DOHH2 (cell line): ENCODE data around the gene BLM.

ENCODE experiments used
- H3F3A ChIP-seq: fragments of 200-600 bp; sonication (generic), shearing (Covaris generic); 2 replicates; pipeline ENCODE4 v1.6.0; 2016; ENCODE audit warnings: antibody characterized with exemption, mild to moderate bottlenecking; ENCODE audit not compliant: control insufficient read depth, insufficient read depth
- H3K27ac ChIP-seq: fragments of 200-600 bp; sonication (generic); 2 replicates; pipeline ENCODE4 v1.5.1; 2014; ENCODE audit warnings: low read depth, mild to moderate bottlenecking, low read length, moderate library complexity
- H3K27me3 ChIP-seq: fragments of 200-600 bp; sonication (generic); 2 replicates; pipeline ENCODE4 v1.6.1; 2014; ENCODE audit warnings: mild to moderate bottlenecking, low read length, mixed read lengths; ENCODE audit not compliant: control insufficient read depth
- H3K36me3 ChIP-seq: fragments of 200-600 bp; sonication (generic); 2 replicates; pipeline ENCODE4 v1.6.1; 2014; ENCODE audit warnings: mild to moderate bottlenecking, low read length, moderate library complexity, mixed read lengths; ENCODE audit not compliant: control insufficient read depth
- H3K4me1 ChIP-seq: fragments of 200-600 bp; sonication (generic); 2 replicates; pipeline ENCODE4 v1.6.1; 2014; ENCODE audit warnings: mild to moderate bottlenecking, low read length, mixed read lengths; ENCODE audit not compliant: control insufficient read depth
- H3K4me2 ChIP-seq: fragments of 200-600 bp; sonication (generic); 2 replicates; pipeline ENCODE4 v1.6.0; 2014; ENCODE audit warnings: mild to moderate bottlenecking, low read length, moderate library complexity
- H3K4me3 ChIP-seq: fragments of 200-600 bp; sonication (generic); 2 replicates; pipeline ENCODE4 v1.5.1; 2014; ENCODE audit warnings: mild to moderate bottlenecking, low read length, mixed read lengths
- H3K79me2 ChIP-seq: fragments of 200-600 bp; sonication (generic); 2 replicates; pipeline ENCODE4 v1.6.1; 2014; ENCODE audit warnings: mild to moderate bottlenecking, low read length, mixed read lengths; ENCODE audit not compliant: control insufficient read depth
- H3K9me2 ChIP-seq: fragments of 200-600 bp; sonication (generic); replicated peaks from 2 replicates; pipeline ENCODE4 v1.6.1; 2014; ENCODE audit warnings: mild to moderate bottlenecking, low read length, mixed read lengths; ENCODE audit not compliant: control insufficient read depth
- H3K9me3 ChIP-seq: fragments of 200-600 bp; sonication (generic); 2 replicates; pipeline ENCODE4 v1.6.1; 2014; ENCODE audit warnings: antibody characterized with exemption, low read length, mixed read lengths; ENCODE audit not compliant: control insufficient read depth, insufficient read depth
- H4K20me1 ChIP-seq: fragments of 200-600 bp; sonication (generic); 2 replicates; pipeline ENCODE4 v1.6.0; 2014; ENCODE audit warnings: low read depth, mild to moderate bottlenecking, antibody characterized with exemption, low read length, moderate library complexity; ENCODE audit not compliant: control insufficient read depth, insufficient read depth
- EZH2phosphoT487 ChIP-seq: fragments of 200-600 bp; sonication (generic); IDR thresholded peaks from 2 replicates; pipeline ENCODE4 v1.6.1; 2017; ENCODE audit warnings: borderline replicate concordance, mild to moderate bottlenecking, antibody characterized with exemption, low read length, moderate library complexity, mixed read lengths
- TF ChIP-seq, protein P1 (sequence below): fragments of 200-600 bp; sonication (generic); IDR thresholded peaks from one replicate; pipeline ENCODE4 v1.5.1; 2014; ENCODE audit warnings: antibody characterized with exemption, mild to moderate bottlenecking, low read depth, low read length; ENCODE audit not compliant: poor library complexity, severe bottlenecking

BLM gene

DNA sequence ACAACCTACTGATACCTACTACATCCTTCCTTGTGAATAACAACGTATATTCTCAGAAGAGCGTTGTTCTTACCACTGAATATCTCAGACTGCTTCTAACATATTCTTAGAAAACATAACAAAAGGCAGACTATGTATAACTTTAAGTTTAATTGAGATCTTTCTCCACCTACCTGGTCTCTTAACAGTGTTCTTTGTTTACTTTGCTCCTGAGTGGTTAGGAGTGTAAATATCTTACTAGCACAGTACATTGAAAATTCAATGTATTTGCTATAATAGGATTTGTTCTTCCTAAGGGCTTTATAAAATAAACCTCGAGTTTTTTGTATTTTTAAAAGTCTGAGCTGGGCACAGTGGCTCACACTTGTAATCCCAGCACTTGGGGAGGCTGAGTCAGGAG, 7.9 kb upstream of the BLM start:
- Histone ChIP-seq H3K27me3 (no peaks in the 10 kb centered on the region), H3F3A (0 out of 2 replicates have a peak, but pooled peaks cover 2% of the 10 kb centered on the region), H3K36me3 (peaks cover 8% of the 10 kb centered on the region), H3K4me2 (no peak overlapping the region), H4K20me1 (no peaks in the 10 kb centered on the region), H3K27ac (no peak overlapping the region), H3K9me2 (no peaks in the 10 kb centered on the region), H3K4me3 (no peak overlapping the region), H3K9me3 (no peaks in the 10 kb centered on the region), H3K79me2 (no peaks in the 10 kb centered on the region), H3K4me1 (peaks cover 28% of the 10 kb centered on the region)
- no peak for TF ChIP-seq EZH2phosphoT487

- no peak overlapping the region for H3K4me3 ChIP-seq
- H3K9me3 ChIP-seq, result no peaks in the 10 kb centered on the region
- H3K4me1 ChIP-seq, result peaks cover 28% of the 10 kb centered on the region
- H3K36me3 ChIP-seq, result peaks cover 8% of the 10 kb centered on the region
- H4K20me1 ChIP-seq, result no peaks in the 10 kb centered on the region
- no peak overlapping the region for H3K4me2 ChIP-seq
- H3K27ac ChIP-seq, result no peak overlapping the region
- H3K79me2 ChIP-seq, result no peaks in the 10 kb centered on the region
- TF ChIP-seq, protein P1, sequence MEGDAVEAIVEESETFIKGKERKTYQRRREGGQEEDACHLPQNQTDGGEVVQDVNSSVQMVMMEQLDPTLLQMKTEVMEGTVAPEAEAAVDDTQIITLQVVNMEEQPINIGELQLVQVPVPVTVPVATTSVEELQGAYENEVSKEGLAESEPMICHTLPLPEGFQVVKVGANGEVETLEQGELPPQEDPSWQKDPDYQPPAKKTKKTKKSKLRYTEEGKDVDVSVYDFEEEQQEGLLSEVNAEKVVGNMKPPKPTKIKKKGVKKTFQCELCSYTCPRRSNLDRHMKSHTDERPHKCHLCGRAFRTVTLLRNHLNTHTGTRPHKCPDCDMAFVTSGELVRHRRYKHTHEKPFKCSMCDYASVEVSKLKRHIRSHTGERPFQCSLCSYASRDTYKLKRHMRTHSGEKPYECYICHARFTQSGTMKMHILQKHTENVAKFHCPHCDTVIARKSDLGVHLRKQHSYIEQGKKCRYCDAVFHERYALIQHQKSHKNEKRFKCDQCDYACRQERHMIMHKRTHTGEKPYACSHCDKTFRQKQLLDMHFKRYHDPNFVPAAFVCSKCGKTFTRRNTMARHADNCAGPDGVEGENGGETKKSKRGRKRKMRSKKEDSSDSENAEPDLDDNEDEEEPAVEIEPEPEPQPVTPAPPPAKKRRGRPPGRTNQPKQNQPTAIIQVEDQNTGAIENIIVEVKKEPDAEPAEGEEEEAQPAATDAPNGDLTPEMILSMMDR, result no peak
- TF ChIP-seq EZH2phosphoT487, result no peak
- peaks cover 2% of the 10 kb centered on the region; the same call in 1 of the 2 replicates for H3F3A ChIP-seq
- no peaks in the 10 kb centered on the region for H3K27me3 ChIP-seq
- H3K9me2 ChIP-seq, result no peaks in the 10 kb centered on the region
Measured at GRCh38 chr15:90710436-90711027, 6.6 kb upstream of the BLM start.

- Histone ChIP-seq H3K4me3 (peak overlapping the region; percentile 2; the same call in 1 of the 2 replicates), H3K4me1 (peaks cover 35% of the 10 kb centered on the region), H4K20me1 (no peaks in the 10 kb centered on the region), H3F3A (peaks cover 2% of the 10 kb centered on the region; the same call in 1 of the 2 replicates), H3K27me3 (no peaks in the 10 kb centered on the region), H3K9me3 (no peaks in the 10 kb centered on the region), H3K36me3 (peaks cover 8% of the 10 kb centered on the region), H3K79me2 (peaks cover 8% of the 10 kb centered on the region), H3K4me2 (peak overlapping the region; percentile 40), H3K9me2 (no peaks in the 10 kb centered on the region), H3K27ac (no peak overlapping the region)
- TF ChIP-seq, protein P1, result no peak
- TF ChIP-seq EZH2phosphoT487, result no peak
Measured at GRCh38 chr15:90711418-90711824, 5.7 kb upstream of the BLM start.

DNA sequence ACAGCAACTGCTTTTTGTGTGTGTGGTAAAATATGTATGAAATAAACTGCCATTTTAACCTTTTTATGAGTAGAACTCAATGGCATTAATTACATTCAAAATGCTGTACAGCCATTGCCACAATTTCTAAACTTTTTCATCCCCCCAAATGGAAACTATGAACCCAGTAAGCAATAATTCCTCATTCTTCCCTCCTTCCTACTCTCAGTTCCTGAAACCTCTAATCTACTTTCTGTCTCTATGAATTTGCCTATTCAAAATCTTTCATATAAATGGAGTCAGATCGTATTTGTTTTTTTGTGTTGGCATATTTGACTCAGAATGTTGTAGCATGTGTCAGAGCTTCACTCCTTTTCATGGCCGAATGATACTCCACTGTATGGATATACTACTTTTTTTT, 5.3 kb upstream of the BLM start:
- H4K20me1 ChIP-seq, result no peaks in the 10 kb centered on the region
- H3K27me3 ChIP-seq, result no peaks in the 10 kb centered on the region
- H3K4me1 ChIP-seq, result peaks cover 35% of the 10 kb centered on the region
- H3K4me3 ChIP-seq, result peak overlapping the region; percentile 2; the same call in 1 of the 2 replicates
- H3K9me3 ChIP-seq, result no peaks in the 10 kb centered on the region
- peaks cover 11% of the 10 kb centered on the region for H3K36me3 ChIP-seq
- TF ChIP-seq EZH2phosphoT487, result no peak
- TF ChIP-seq, protein P1, result no peak
- H3K9me2 ChIP-seq, result no peaks in the 10 kb centered on the region
- H3F3A ChIP-seq, result peaks cover 2% of the 10 kb centered on the region; the same call in 1 of the 2 replicates
- peak overlapping the region; percentile 40 for H3K4me2 ChIP-seq
- no peak overlapping the region for H3K27ac ChIP-seq
- H3K79me2 ChIP-seq, result peaks cover 12% of the 10 kb centered on the region
